NCI-H524 (cell line): ENCODE results near the gene PDE8A.
"Not testable (repeated sequence)": the region's sequence is repeated elsewhere in the genome, so short reads cannot be mapped to it uniquely, and the experiment has no call there.

Source experiments
- DNase-seq, 2 experiments: peaks; one replicate each; lab custom pipeline; 2025; lab: John Stamatoyannopoulos, UW

Gene PDE8A

GRCh38 chr15:85010071-85010385 is 28.4 kb downstream of the PDE8A start:
- peak in 1 of 2 experiments; percentile 55 for DNase-seq

GRCh38 chr15:85010386-85011159 is 28.9 kb downstream of the PDE8A start:
- peak; percentile 55 to 77 for DNase-seq

- DNase-seq = no peak
Observed at GRCh38 chr15:85011160-85011571, 29.5 kb downstream of the PDE8A start.

- not testable (repeated sequence) for DNase-seq
Observed at GRCh38 chr15:85011724-85012123, 30.1 kb downstream of the PDE8A start.

- DNase-seq = no peak
Observed at GRCh38 chr15:85013785-85014184, 32.1 kb downstream of the PDE8A start.

GRCh38 chr15:85014932-85015331 is 33.3 kb downstream of the PDE8A start:
- no peak for DNase-seq

GRCh38 chr15:85016275-85016674 is 34.6 kb downstream of the PDE8A start:
- DNase-seq = no peak

- DNase-seq = no peak
Observed at GRCh38 chr15:85019815-85020590, 38.3 kb downstream of the PDE8A start.

GRCh38 chr15:85021409-85021808 is 39.8 kb downstream of the PDE8A start:
- no peak for DNase-seq

GRCh38 chr15:85022860-85023403 is 41.3 kb downstream of the PDE8A start:
- DNase-seq = no peak

- no peak for DNase-seq
Observed at GRCh38 chr15:85024003-85024402, 42.3 kb downstream of the PDE8A start.

- no peak for DNase-seq
Observed at GRCh38 chr15:85024509-85025336, 43.1 kb downstream of the PDE8A start.

GRCh38 chr15:85025516-85026251 is 44.0 kb downstream of the PDE8A start:
- DNase-seq = no peak

GRCh38 chr15:85026304-85027032 is 44.8 kb downstream of the PDE8A start:
- DNase-seq = no peak

- no peak for DNase-seq
Observed at GRCh38 chr15:85027033-85027380, 45.4 kb downstream of the PDE8A start.

GRCh38 chr15:85027421-85027820 is 45.8 kb downstream of the PDE8A start:
- DNase-seq = peak in 1 of 2 experiments; percentile 3

- peak in 1 of 2 experiments; percentile 34 for DNase-seq
Observed at GRCh38 chr15:85028416-85028815, 46.8 kb downstream of the PDE8A start.

GRCh38 chr15:85029221-85029620 is 47.6 kb downstream of the PDE8A start:
- no peak for DNase-seq

GRCh38 chr15:85030301-85030929 is 48.8 kb downstream of the PDE8A start:
- no peak for DNase-seq
